ENCODE results near the gene RSPH1.

The RSPH1 gene

DNA sequence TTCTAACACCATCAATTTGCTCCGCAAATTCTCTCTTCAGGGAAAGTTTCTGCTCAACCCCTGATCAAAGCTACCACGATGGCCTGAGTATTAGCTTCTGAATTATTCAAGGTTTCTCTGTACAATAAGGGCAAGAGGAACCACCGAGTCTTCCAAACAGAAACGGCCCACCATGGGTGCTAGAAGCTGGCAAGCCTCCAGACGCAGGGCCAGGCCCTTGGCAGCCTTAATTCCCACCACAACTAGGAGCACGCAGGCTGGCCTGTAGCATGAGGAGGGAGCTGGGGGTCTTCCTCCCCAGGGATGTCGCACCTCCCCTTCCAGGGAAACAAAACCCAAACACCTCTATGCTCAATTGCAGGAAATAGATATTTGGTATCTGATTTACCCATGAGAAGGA, 11.1 kb downstream of the RSPH1 start:
- Mint-ChIP-seq H3K27me3 (peaks cover 44 to 57% of the 10 kb centered on the region in 2 donors), H3K4me1 (ENCODE audit: low read depth in 2 of 2) (no peaks in the 10 kb centered on the region), H3K4me3 (no peak overlapping the region)

DNA sequence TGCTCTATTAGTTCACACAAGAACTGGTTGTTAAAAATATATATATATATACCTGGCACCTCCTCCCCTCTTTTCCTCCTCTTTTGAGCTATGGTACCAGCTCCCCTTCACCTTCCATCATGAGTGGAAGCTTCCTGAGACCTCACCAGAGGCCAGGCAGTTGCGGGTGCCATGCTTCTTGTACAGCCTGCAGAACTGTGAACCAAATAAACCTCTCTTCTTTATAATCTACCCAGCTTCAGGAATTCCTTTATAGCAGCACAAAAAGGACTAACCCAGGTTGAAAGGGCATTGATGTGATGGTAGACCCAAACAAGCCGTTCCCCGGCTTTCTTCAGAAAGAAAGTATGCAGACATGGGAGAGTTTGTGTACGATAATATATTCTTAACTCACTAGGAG, 14.9 kb downstream of the RSPH1 start:
- no peaks in the 10 kb centered on the region for H3K9me3 Mint-ChIP-seq
- H3K4me1 Mint-ChIP-seq (ENCODE audit: low read depth in 2 of 2), result no peaks in the 10 kb centered on the region
- H3K27ac Mint-ChIP-seq, result no peak overlapping the region
- DNase-seq (no peak), ATAC-seq (replicated peaks) (no peak)
- H3K36me3 Mint-ChIP-seq (ENCODE audit: insufficient read depth), result peaks cover 2% of the 10 kb centered on the region
- no peak overlapping the region for H3K4me3 Mint-ChIP-seq
- H3K27me3 Mint-ChIP-seq, result peaks cover 13 to 32% of the 10 kb centered on the region in 2 donors

More for the DNA sequence above, 11.1 kb downstream of the RSPH1 start:
- H3K36me3 Mint-ChIP-seq (ENCODE audit: insufficient read depth), result peaks cover 4% of the 10 kb centered on the region
- H3K27ac Mint-ChIP-seq, result no peak overlapping the region
- DNase-seq (no peak), ATAC-seq (replicated peaks) (no peak)
- H3K9me3 Mint-ChIP-seq, result peaks cover 0 to 2% of the 10 kb centered on the region in 2 donors

DNA sequence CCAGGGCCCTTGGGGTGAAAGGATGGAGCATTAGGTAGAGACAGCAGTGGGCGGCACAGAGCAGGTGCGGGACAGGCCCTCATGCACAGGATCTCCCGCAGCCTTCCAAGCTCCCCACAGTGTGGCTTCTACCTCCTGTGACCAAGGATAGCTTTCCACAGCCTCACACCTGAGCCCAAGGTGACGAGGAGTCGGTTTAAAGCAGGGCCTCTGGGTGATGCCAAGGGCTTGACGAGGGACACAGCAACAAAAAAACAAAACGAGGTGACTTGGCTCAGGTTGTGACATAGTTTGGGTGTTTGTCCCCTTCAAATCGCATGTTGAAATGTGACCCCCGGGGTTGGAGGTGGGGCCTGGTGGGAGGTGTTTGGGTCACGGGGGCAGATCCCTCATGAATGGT, 15.3 kb downstream of the RSPH1 start:
- Mint-ChIP-seq H3K4me3 (no peak overlapping the region), H3K9me3 (no peaks in the 10 kb centered on the region), H3K36me3 (ENCODE audit: insufficient read depth) (peaks cover 2% of the 10 kb centered on the region), H3K4me1 (ENCODE audit: low read depth in 2 of 2) (no peaks in the 10 kb centered on the region), H3K27me3 (peaks cover 8 to 32% of the 10 kb centered on the region in 2 donors), H3K27ac (no peak overlapping the region)
- DNase-seq (no peak), ATAC-seq (replicated peaks) (no peak)

DNA sequence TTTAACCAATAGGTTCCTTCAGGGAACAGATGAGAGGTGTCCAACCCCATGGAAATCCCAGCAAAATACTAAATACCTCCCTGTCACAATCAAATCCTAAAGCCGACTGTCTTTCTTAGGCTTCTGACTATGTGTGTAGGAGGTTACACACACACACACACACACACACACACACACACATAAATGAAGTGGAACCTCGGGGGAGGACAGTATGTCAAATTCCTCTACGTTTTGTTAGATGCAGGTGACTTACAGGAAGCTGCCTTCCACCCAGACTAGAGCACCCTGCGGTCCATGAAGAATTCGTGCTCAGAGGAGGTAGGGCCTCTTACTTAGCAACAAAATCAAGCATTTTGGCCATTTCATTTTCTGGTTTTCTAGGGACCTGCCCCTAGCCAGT, 16.4 kb downstream of the RSPH1 start:
- H3K27me3 Mint-ChIP-seq, result peaks cover 7 to 28% of the 10 kb centered on the region in 2 donors
- DNase-seq (no peak), ATAC-seq (replicated peaks) (no peak)
- H3K27ac Mint-ChIP-seq, result no peak overlapping the region
- no peaks in the 10 kb centered on the region for H3K4me1 Mint-ChIP-seq (ENCODE audit: low read depth in 2 of 2)
- peaks cover 2% of the 10 kb centered on the region for H3K36me3 Mint-ChIP-seq (ENCODE audit: insufficient read depth)
- H3K9me3 Mint-ChIP-seq, result no peaks in the 10 kb centered on the region
- H3K4me3 Mint-ChIP-seq, result no peak overlapping the region

DNA sequence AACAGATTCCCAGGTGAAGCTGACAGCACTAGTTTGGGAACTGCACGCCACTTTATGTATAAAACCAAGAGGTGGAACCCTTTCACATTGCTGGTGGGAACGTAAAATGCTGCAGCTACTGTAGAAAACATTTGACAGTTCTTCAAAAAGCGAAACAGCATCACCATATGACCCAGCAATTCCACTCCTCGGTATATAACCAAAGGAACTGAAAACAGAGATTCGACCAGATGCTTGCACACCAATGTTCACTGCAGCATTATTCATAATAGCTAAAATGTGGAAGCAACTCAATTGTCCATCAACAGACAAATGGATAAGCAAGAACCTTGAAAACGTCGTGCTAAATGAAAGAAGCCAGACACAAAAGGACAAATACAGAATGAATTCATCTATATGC, 17.5 kb downstream of the RSPH1 start:
- peaks cover 2% of the 10 kb centered on the region for H3K36me3 Mint-ChIP-seq (ENCODE audit: insufficient read depth)
- no peaks in the 10 kb centered on the region for H3K9me3 Mint-ChIP-seq
- no peak overlapping the region for H3K27ac Mint-ChIP-seq
- ATAC-seq (replicated peaks) (no peak), DNase-seq (no peak)
- no peak overlapping the region for H3K4me3 Mint-ChIP-seq
- no peaks in the 10 kb centered on the region for H3K4me1 Mint-ChIP-seq (ENCODE audit: low read depth in 2 of 2)
- H3K27me3 Mint-ChIP-seq, result peaks cover 9 to 31% of the 10 kb centered on the region in 2 donors

DNA sequence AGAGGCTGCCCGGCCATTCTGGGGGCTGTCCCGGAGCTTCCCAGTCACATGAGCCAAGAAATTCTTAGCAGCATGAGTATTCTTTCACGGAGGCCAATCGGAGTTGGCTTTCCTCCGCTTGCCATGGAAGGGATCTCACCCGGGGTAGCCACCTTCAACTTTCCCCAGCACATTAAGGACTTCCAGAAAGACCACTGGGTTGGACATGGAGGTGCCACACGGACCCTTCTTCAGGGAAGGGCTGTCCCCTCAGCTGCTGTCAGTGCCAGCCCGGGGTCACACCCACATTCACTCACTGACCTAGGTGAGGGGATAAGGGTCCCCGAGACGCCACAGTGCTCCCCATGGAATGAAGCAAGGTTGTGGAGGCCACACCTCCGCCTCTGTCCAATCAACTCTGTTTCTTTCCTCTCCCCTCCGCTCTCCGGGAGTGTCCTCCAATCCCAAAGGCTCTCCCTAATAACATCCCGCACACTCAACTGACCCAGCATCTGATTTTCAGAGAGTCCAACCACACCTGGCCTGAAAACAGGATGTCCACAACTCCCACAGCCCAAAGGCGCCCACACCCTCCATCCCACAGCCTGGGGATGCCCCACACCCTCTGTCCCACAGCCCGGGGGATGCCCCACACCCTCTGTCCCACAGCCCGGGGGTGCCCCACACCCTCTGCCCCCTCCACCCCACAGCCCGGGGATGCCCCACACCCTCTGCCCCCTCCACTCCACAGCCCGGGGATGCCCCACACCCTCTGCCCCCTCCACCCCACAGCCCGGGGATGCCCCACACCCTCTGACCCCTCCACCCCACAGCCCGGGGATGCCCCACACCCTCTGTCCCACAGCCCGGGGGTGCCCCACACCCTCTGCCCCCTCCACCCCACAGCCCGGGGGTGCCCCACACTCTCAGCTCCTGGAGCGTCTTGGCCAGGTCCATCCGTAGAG, 19.4 kb downstream of the RSPH1 start:
- peaks cover 2% of the 10 kb centered on the region for H3K36me3 Mint-ChIP-seq (ENCODE audit: insufficient read depth)
- H3K27me3 Mint-ChIP-seq, result peaks cover 9 to 31% of the 10 kb centered on the region in 2 donors
- H3K4me1 Mint-ChIP-seq (ENCODE audit: low read depth in 2 of 2), result no peaks in the 10 kb centered on the region
- DNase-seq (no peak), ATAC-seq (replicated peaks) (no peak)
- H3K9me3 Mint-ChIP-seq, result no peaks in the 10 kb centered on the region
- H3K4me3 Mint-ChIP-seq, result no peak overlapping the region
- H3K27ac Mint-ChIP-seq, result no peak overlapping the region

DNA sequence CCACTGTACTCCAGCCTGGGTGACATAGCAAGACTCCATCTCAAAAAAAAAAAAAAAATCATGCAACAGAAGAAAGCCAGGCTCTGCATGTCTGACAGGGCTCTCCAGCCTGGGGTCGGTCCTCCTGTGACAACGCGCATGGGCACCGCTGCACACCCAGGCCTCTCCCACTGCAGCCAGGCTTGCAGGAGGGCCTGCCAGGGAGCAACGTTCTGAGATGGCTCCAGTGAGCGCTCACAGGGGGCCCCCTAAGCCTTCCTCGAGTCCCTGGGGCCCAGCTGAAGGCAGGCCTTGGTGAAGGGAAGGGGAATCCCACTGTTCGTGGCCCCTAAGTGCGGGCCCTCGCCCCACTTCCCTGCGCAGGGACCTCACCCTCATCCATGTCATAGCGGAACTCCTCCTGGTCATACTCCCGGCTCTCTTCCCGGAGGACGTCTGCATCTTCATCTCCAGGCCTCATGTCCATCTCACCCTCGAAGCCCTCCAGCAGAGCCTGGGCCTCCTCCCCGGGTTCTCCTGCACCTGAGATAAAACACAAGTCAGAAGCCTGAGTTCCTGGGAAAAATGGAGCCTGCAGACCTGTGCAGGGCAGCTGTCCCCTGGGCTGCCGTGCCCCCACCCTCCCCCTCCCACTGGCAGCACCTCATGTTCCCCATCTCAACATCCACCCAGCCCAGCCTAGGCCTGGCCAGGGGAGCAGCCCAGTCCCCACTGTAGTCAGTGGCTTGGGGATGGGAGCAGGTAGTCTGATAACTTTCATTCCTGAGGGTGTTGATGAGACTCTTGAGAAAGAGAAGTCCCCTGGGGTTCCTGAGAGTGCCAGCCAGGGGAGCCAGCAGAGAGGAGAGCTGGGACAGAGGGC, 20.3 kb downstream of the RSPH1 start:
- H3K27me3 Mint-ChIP-seq, result peaks cover 9 to 31% of the 10 kb centered on the region in 2 donors
- no peak overlapping the region for H3K4me3 Mint-ChIP-seq
- no peaks in the 10 kb centered on the region for H3K9me3 Mint-ChIP-seq
- ATAC-seq (replicated peaks) (no peak), DNase-seq (no peak)
- no peak overlapping the region for H3K27ac Mint-ChIP-seq
- peaks cover 2% of the 10 kb centered on the region for H3K36me3 Mint-ChIP-seq (ENCODE audit: insufficient read depth)
- no peaks in the 10 kb centered on the region for H3K4me1 Mint-ChIP-seq (ENCODE audit: low read depth in 2 of 2)

DNA sequence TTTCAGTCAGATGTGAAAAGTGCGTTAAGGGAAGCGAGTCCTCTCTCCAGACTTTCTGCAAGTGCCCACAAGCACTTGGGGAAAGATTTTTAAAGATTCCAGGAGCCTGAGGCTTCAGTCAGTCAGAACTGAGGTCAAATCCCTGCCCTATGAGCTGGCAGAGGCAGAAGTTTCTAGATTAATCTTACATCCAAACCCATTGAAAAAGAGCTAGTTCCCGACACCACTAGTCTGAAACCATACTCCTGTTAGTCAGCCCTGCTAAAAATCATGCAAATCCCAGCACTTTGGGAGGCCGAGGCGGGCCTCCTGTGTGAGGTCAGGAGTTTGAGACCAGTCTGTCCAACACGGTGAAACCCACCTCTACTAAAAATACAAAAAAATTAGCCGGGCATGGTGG, 21.0 kb downstream of the RSPH1 start:
- Mint-ChIP-seq H3K4me3 (no peak overlapping the region), H3K4me1 (ENCODE audit: low read depth in 2 of 2) (no peaks in the 10 kb centered on the region), H3K27me3 (peaks cover 9 to 31% of the 10 kb centered on the region in 2 donors), H3K36me3 (ENCODE audit: insufficient read depth) (peaks cover 2% of the 10 kb centered on the region), H3K27ac (no peak overlapping the region), H3K9me3 (no peaks in the 10 kb centered on the region)
- ATAC-seq (replicated peaks), result no peak
- no peak for DNase-seq

DNA sequence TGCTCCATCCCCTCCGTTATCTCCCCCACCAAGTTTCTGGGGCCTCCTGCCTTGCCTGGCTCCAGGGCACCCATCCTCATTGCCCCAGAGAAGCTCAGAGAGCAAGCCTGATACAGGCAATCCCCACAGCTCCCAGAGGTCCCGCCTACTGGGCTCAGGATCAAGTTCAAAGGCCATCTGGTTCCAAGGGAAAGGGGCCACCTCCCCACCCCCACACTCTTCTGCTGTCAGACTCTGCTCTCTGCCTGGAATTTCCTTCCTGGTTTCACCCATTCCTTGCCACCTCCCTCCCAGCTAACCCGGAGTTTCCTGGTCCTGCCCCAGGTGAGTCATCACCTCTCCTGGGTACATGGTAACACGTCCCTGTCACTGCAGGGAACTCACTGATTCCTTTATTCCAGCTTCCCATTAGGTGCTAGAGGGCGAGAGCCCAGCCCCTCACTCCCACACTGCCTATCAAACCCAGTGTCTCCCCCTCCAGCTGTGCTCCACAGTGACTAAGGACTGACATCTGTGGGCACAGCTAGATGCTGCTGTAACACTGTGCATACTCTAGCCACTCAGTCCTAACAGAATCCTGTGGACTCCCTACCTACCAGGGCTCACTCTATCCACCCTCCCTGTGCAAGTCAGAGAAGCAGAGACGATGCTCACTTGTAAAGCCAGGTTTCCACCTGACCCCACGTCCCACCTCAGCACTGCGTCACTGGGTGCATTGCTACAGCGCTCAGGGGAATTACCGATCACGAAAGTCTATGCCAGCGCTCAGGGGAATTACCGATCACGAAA, 21.8 kb downstream of the RSPH1 start:
- peak overlapping the region in 1 of 2 donors; percentile 2 for H3K27ac Mint-ChIP-seq
- H3K36me3 Mint-ChIP-seq (ENCODE audit: insufficient read depth), result no peaks in the 10 kb centered on the region
- no peaks in the 10 kb centered on the region for H3K9me3 Mint-ChIP-seq
- peak; percentile 37 for ATAC-seq (replicated peaks)
- no peak for DNase-seq
- H3K27me3 Mint-ChIP-seq, result peaks cover 9 to 31% of the 10 kb centered on the region in 2 donors
- H3K4me3 Mint-ChIP-seq, result no peak overlapping the region
- no peaks in the 10 kb centered on the region for H3K4me1 Mint-ChIP-seq (ENCODE audit: low read depth in 2 of 2)

DNA sequence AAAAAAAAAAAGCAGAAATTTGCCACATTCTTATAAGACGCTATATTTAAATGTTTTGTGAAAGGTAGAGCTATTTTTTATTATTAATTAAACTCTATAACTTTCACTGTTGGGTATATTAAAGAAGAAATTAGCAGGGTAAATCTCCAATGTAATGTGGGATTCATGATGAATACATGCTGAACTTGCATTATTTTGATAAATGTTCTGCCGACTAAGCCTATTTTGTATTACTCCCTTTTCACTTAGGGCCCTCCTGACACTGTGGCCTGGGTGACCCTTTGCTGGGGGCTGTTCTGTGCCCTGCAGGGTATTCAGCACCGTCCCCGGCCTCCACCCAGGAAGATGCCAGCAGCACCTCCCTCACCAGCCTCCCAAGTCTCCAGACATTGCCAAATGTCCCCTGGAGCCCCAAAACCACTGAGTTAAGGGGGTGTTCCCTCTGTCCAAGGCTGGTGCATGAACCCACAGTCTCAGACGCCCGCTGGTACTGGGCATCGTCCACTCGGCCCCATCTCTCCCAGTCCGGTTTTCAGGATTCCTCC, 22.5 kb downstream of the RSPH1 start:
- Mint-ChIP-seq H3K27me3 (peaks cover 9 to 31% of the 10 kb centered on the region in 2 donors), H3K9me3 (no peaks in the 10 kb centered on the region), H3K27ac (no peak overlapping the region), H3K4me3 (no peak overlapping the region), H3K36me3 (ENCODE audit: insufficient read depth) (no peaks in the 10 kb centered on the region), H3K4me1 (ENCODE audit: low read depth in 2 of 2) (no peaks in the 10 kb centered on the region)
- DNase-seq, result no peak
- ATAC-seq (replicated peaks), result no peak

DNA sequence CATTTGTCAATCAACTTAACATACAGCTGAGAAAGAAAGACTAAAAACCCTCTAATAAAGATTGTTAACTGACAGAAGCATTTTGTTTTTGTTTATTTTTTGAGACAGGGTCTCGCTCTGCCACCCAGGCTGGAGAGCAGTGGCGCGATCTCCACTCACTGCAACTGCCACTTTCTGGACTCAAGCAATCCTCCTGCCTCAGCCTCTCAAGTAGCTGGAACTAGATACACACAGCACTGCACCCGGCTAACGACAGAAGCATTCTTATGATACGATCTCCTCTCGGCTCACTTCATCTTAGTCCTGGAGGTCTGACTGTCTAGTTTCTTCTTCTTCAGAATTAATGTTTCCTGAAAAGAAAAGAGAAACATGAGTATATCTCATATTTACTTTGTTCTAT, 23.5 kb downstream of the RSPH1 start:
- Mint-ChIP-seq H3K36me3 (ENCODE audit: insufficient read depth) (no peaks in the 10 kb centered on the region), H3K9me3 (no peaks in the 10 kb centered on the region), H3K27me3 (peaks cover 9 to 31% of the 10 kb centered on the region in 2 donors), H3K4me3 (no peak overlapping the region), H3K4me1 (ENCODE audit: low read depth in 2 of 2) (peaks cover 0 to 2% of the 10 kb centered on the region in 2 donors), H3K27ac (no peak overlapping the region)
- ATAC-seq (replicated peaks), result no peak
- DNase-seq, result no peak

DNA sequence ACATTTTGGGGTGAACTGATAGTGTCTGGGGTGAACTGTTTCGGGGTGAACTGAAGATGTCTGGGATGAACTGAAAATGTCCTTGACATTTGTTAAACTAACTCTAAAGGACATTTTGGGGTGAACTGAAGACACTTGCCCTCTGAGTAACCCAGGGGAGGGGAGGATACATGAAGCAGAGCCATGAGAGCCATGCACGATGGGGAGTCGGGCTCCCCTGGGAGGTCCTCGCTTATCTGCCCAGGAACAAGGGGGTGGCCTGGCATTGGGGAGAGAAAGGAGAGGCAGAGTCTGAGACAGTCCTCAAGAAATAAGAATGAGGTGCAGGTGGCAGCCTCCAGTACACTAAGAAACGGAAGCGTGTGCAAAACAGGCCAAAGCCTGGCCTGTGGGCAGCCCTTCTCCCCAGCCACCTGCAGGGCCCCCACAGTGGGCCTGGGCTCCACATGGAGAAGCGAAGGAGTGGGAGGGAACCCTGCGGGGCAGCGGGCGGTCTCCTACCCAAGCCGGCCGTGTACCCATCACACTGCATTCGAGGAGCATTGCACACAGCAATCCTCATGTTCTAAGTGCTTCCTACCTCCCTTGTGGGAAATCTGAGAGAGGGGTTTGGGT, 24.2 kb downstream of the RSPH1 start:
- H3K4me1 Mint-ChIP-seq (ENCODE audit: low read depth in 2 of 2), result peaks cover 0 to 6% of the 10 kb centered on the region in 2 donors

More for the DNA sequence above, 24.2 kb downstream of the RSPH1 start:
- Mint-ChIP-seq H3K36me3 (ENCODE audit: insufficient read depth) (no peaks in the 10 kb centered on the region), H3K4me3 (no peak overlapping the region), H3K9me3 (no peaks in the 10 kb centered on the region), H3K27me3 (peaks cover 9 to 29% of the 10 kb centered on the region in 2 donors), H3K27ac (no peak overlapping the region)
- ATAC-seq (replicated peaks), result no peak
- DNase-seq, result no peak
